Measurements from ENCODE around the gene CCSER1. TPM values are rescaled to one million over a fixed set of nuclear protein-coding genes. Genes with fewer than 3 reads are reported as not detected.

Gene CCSER1
- total RNA-seq, 1 experiment from 2014 or later: 0.05 TPM

- Histone ChIP-seq H3K36me3 (ENCODE audit: control insufficient read depth, insufficient read depth, low read length) (no peaks in the 10 kb centered on the region), H3K27ac (ENCODE audit: low read length) (no peak overlapping the region), H3K4me3 (ENCODE audit: low read depth in 2 of 2, low read length in 2 of 2) (no peak overlapping the region), H3K4me1 (ENCODE audit: control insufficient read depth, insufficient read depth, low read length) (no peaks in the 10 kb centered on the region), H3K27me3 (ENCODE audit: control insufficient read depth, insufficient read depth, low read length) (no peaks in the 10 kb centered on the region), H3K9me3 (ENCODE audit: control insufficient read depth, insufficient read depth, low read depth, low read length) (no peaks in the 10 kb centered on the region)
- no peak for ATAC-seq
- intact Hi-C loops (cut with micrococcal nuclease; ENCODE audit: unreplicated experiment): no loop called here
- CTCF ChIA-PET: no interaction called here
- POLR2A ChIA-PET: no interaction called here
- TF ChIP-seq, protein P1, sequence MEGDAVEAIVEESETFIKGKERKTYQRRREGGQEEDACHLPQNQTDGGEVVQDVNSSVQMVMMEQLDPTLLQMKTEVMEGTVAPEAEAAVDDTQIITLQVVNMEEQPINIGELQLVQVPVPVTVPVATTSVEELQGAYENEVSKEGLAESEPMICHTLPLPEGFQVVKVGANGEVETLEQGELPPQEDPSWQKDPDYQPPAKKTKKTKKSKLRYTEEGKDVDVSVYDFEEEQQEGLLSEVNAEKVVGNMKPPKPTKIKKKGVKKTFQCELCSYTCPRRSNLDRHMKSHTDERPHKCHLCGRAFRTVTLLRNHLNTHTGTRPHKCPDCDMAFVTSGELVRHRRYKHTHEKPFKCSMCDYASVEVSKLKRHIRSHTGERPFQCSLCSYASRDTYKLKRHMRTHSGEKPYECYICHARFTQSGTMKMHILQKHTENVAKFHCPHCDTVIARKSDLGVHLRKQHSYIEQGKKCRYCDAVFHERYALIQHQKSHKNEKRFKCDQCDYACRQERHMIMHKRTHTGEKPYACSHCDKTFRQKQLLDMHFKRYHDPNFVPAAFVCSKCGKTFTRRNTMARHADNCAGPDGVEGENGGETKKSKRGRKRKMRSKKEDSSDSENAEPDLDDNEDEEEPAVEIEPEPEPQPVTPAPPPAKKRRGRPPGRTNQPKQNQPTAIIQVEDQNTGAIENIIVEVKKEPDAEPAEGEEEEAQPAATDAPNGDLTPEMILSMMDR (IDR thresholded peaks at IDR 0.05): no peak
- TF ChIP-seq TCF7L2 (IDR thresholded peaks at IDR 0.05; ENCODE audit: low read depth, low read length): no peak
- TF ChIP-seq SIN3A (IDR thresholded peaks at IDR 0.05; ENCODE audit: borderline replicate concordance, insufficient read depth, low read depth, low read length): no peak
- TF ChIP-seq POLR2AphosphoS5 (IDR thresholded peaks at IDR 0.05; ENCODE audit: low read depth, low read length): no peak
- TF ChIP-seq, protein P2, sequence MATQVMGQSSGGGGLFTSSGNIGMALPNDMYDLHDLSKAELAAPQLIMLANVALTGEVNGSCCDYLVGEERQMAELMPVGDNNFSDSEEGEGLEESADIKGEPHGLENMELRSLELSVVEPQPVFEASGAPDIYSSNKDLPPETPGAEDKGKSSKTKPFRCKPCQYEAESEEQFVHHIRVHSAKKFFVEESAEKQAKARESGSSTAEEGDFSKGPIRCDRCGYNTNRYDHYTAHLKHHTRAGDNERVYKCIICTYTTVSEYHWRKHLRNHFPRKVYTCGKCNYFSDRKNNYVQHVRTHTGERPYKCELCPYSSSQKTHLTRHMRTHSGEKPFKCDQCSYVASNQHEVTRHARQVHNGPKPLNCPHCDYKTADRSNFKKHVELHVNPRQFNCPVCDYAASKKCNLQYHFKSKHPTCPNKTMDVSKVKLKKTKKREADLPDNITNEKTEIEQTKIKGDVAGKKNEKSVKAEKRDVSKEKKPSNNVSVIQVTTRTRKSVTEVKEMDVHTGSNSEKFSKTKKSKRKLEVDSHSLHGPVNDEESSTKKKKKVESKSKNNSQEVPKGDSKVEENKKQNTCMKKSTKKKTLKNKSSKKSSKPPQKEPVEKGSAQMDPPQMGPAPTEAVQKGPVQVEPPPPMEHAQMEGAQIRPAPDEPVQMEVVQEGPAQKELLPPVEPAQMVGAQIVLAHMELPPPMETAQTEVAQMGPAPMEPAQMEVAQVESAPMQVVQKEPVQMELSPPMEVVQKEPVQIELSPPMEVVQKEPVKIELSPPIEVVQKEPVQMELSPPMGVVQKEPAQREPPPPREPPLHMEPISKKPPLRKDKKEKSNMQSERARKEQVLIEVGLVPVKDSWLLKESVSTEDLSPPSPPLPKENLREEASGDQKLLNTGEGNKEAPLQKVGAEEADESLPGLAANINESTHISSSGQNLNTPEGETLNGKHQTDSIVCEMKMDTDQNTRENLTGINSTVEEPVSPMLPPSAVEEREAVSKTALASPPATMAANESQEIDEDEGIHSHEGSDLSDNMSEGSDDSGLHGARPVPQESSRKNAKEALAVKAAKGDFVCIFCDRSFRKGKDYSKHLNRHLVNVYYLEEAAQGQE (IDR thresholded peaks at IDR 0.05; ENCODE audit: insufficient read depth in 1 of 2, low read depth in 2 of 2, low read length in 1 of 2): no peak
- in situ Hi-C loops (cut with HindIII; ENCODE audit: low pct_unique_long_range_greater_than_20kb, low sequenced_read_pairs): no loop called here
- BruUV-seq (replicated peaks): no TSS peak
- DNase-seq (ENCODE audit: low read depth, low spot score): no peak
These were observed 107.8 kb downstream of the CCSER1 start for GRCh38 chr4:90234916-90235547.

GRCh38 chr4:90237751-90238530 lies 110.7 kb downstream of the CCSER1 start:
- Histone ChIP-seq H3K9me3 (ENCODE audit: control insufficient read depth, insufficient read depth, low read depth, low read length) (no peaks in the 10 kb centered on the region), H3K4me1 (ENCODE audit: control insufficient read depth, insufficient read depth, low read length) (no peaks in the 10 kb centered on the region), H3K27me3 (ENCODE audit: control insufficient read depth, insufficient read depth, low read length) (no peaks in the 10 kb centered on the region), H3K36me3 (ENCODE audit: control insufficient read depth, insufficient read depth, low read length) (no peaks in the 10 kb centered on the region), H3K4me3 (ENCODE audit: low read depth in 2 of 2, low read length in 2 of 2) (no peak overlapping the region), H3K27ac (ENCODE audit: low read length) (no peak overlapping the region)
- CTCF ChIA-PET: no interaction called here
- DNase-seq (ENCODE audit: low read depth, low spot score) (no peak), ATAC-seq (no peak)
- in situ Hi-C loops (cut with HindIII; ENCODE audit: low pct_unique_long_range_greater_than_20kb, low sequenced_read_pairs): no loop called here
- intact Hi-C loops (cut with micrococcal nuclease; ENCODE audit: unreplicated experiment): no loop called here
- BruUV-seq (replicated peaks): no TSS peak
- POLR2A ChIA-PET: no interaction called here
- TF ChIP-seq, protein P2 (IDR thresholded peaks at IDR 0.05; ENCODE audit: insufficient read depth in 1 of 2, low read depth in 2 of 2, low read length in 1 of 2): no peak
- TF ChIP-seq, protein P1 (IDR thresholded peaks at IDR 0.05): no peak
- TF ChIP-seq TCF7L2 (IDR thresholded peaks at IDR 0.05; ENCODE audit: low read depth, low read length) (no peak), POLR2AphosphoS5 (IDR thresholded peaks at IDR 0.05; ENCODE audit: low read depth, low read length) (no peak), SIN3A (IDR thresholded peaks at IDR 0.05; ENCODE audit: borderline replicate concordance, insufficient read depth, low read depth, low read length) (no peak)
